ENCODE measurements around the gene NCL.

The NCL gene

GRCh38 chr2:231460073-231460835 is 4.0 kb downstream of the NCL start:
- DNase-seq (ENCODE audit: low read depth): no peak
- no peak overlapping the region for H3K4me3 ChIP-seq (ENCODE audit: low read length)
- no peak for TF ChIP-seq CTCF (conservative IDR thresholded peaks at IDR 0.05; ENCODE audit: low read depth, low read length)

- DNase-seq (ENCODE audit: low read depth): no peak
- no peak overlapping the region for H3K4me3 ChIP-seq (ENCODE audit: low read length)
- TF ChIP-seq CTCF (conservative IDR thresholded peaks at IDR 0.05; ENCODE audit: low read depth, low read length): no peak
These were observed 5.9 kb downstream of the NCL start for GRCh38 chr2:231458368-231458767.

GRCh38 chr2:231457101-231457500 is 7.2 kb downstream of the NCL start:
- DNase-seq (ENCODE audit: low read depth): no peak

GRCh38 chr2:231456295-231457004 is 7.8 kb downstream of the NCL start:
- H3K4me3 ChIP-seq (ENCODE audit: low read length): no peak overlapping the region
- no peak for DNase-seq (ENCODE audit: low read depth)
- no peak for TF ChIP-seq CTCF (conservative IDR thresholded peaks at IDR 0.05; ENCODE audit: low read depth, low read length)

More at GRCh38 chr2:231457101-231457500, 7.2 kb downstream of the NCL start:
- H3K4me3 ChIP-seq (ENCODE audit: low read length): no peak overlapping the region
- no peak for TF ChIP-seq CTCF (conservative IDR thresholded peaks at IDR 0.05; ENCODE audit: low read depth, low read length)

- H3K4me3 ChIP-seq (ENCODE audit: low read length): no peak overlapping the region
- TF ChIP-seq CTCF (conservative IDR thresholded peaks at IDR 0.05; ENCODE audit: low read depth, low read length): no peak
- no peak for DNase-seq (ENCODE audit: low read depth)
These were observed 8.4 kb downstream of the NCL start for GRCh38 chr2:231455890-231456289.

- no peak overlapping the region for H3K4me3 ChIP-seq (ENCODE audit: low read length)
- TF ChIP-seq CTCF (conservative IDR thresholded peaks at IDR 0.05; ENCODE audit: low read depth, low read length): no peak
- no peak for DNase-seq (ENCODE audit: low read depth)
These were observed 9.1 kb downstream of the NCL start for GRCh38 chr2:231455222-231455621.

GRCh38 chr2:231454361-231454791 is 9.9 kb downstream of the NCL start:
- no peak for TF ChIP-seq CTCF (conservative IDR thresholded peaks at IDR 0.05; ENCODE audit: low read depth, low read length)
- no peak for DNase-seq (ENCODE audit: low read depth)
- H3K4me3 ChIP-seq (ENCODE audit: low read length): no peak overlapping the region

Measured in retinal pigment epithelial cell (primary cell).